NCI-H1930 (cell line): Measurements from ENCODE around the gene TCF7L1.

Experiments used
- DNase-seq, 2 experiments: peaks; one replicate each; lab custom pipeline; 2025; lab: John Stamatoyannopoulos, UW

Gene TCF7L1

DNA sequence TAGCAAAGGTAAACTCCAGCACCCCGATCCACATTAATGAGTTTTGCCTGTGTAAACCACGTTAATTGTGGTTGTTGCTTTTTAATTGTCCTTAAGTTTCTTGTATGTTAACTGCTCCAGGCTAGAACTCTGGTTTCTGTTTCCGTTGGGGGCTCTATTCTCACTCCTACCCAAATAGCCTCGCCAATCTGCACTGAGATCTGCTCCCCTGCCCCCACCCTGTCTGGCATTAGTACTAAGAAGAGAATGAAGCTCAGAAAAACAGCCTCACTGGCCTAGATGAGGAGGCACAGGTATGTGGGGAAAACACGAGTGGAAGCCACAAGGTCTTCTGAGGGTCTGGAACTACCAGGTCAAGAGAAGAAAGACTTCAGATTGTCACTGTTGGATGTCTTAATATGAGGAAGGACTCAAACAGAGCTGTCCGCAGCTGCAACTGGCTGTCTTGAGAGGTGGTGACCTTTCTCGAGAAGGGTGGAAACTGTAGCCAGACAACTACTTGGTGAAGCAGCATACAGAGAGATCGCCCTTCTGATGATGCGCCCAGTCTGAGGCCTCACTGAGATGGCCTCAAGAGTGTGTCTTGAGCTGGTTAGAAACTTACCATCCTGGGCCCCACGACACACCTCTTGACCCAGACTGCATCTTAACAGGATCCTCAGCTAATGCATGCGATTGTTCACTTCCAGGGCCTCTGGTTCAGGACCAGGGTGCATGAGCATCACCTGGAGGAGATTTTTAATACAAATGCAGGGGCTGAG lies 121.5 kb downstream of the TCF7L1 start:
- no peak for DNase-seq

- DNase-seq, result no peak
These were observed 122.2 kb downstream of the TCF7L1 start for GRCh38 chr2:85255456-85255812.

DNA sequence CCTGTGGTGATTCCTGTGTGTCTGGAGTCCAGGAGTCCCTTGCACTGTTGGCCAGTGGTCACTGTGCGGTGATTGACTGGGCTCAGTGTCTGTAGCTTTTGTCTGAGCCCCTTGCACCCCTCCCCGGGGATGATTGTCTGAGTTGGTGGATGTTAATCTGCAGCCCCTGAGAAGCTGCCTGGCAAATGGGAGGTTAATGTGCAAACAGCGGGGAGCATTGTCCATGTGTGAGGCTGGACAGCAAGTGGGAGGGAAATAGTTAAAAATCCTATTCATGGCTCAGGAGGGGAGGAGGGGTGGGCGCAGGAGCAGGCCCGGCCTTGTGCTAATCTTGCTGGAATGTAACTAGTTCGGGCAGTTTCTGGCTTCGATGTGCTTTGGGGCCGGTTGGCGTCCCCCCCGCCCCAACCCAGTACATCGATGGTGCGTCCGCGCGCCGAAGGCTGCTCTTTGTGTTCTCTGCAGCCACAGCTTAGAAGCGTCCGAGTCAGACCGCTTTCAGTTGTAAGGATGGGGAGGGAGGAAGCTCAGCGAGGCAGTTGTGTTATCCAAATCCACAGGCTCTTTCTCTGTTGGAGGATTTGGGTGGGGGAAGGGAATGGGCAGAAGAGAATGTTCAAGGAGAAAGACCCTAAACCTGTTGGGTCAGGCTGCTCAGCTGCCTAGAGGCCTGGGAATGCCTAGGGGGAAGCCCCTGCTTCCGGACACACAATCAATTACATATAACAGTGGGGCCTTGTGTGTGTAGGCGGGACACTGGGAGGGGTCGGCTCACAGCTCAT lies 122.8 kb downstream of the TCF7L1 start:
- DNase-seq, result no peak

GRCh38 chr2:85257359-85257969 lies 124.3 kb downstream of the TCF7L1 start:
- no peak for DNase-seq

DNA sequence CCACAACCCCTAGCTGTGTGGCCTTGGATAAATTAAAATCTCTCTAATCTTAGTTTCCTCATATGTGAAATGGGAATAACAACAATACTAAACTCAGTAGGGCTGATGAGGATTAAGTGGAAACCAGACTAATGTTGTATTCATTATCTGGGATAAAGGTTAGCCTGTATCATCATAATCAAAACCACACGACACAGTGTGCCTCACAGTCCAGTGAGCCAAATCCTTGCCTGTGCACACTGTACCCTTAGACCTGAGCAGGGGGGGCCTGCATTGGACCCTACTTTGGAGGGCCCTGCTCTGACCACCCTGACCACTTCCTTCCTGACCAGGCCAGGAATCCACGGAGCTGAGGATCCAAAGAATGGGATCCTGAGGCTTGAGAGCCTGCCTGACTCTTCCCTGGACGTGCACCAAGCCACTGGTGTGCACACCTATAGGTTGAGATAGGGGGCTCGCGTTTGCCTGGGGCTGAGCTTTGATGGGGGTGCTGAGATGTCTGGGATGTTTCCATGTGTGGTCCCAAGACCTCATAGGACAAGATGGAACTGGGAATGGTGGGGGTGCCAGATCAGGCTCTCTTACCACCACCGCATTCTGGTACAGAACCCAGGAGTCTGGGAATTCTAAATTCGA lies 124.9 kb downstream of the TCF7L1 start:
- no peak for DNase-seq

GRCh38 chr2:85259101-85259590 lies 126.0 kb downstream of the TCF7L1 start:
- DNase-seq, result no peak

DNA sequence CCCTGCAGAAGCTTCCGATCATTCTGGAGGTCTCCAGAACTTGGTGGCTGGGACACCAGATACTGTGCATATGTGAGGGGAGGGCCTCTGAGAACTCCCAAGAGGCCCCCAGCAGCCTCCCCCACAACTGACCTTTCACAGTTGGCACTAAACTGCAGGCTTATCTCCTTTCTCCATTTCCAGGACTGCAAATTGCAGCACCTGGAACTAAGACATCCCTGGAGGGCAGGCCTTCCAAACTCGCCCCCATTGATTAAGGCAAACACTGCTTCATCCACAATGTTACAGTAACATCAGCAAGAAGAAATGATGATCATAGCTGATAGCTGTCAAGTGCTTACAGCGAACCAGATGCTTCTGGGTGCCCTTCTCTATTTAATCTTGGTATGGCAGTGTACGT lies 126.7 kb downstream of the TCF7L1 start:
- no peak for DNase-seq

DNA sequence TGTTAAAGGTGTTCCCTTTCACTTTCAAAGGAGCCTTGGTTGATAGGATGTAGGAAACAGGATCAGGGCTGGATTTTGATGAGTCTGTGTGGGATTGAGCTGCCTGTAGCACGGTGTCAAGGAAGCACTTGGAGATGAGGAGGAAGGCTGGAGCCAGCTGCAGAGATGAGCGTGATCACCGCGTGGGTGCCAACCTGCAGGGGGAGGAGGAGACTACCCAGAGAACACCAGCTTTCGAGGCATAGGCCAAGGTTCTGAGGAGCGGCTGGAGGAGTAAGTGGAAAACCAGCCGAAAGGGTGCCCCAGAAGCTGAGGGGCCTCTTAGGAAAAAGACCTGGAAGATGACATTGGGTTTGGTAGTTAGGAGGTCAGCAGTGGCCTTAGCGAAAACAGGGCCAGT lies 130.4 kb downstream of the TCF7L1 start:
- DNase-seq, result no peak

GRCh38 chr2:85264471-85264870 lies 131.3 kb downstream of the TCF7L1 start:
- no peak for DNase-seq

DNA sequence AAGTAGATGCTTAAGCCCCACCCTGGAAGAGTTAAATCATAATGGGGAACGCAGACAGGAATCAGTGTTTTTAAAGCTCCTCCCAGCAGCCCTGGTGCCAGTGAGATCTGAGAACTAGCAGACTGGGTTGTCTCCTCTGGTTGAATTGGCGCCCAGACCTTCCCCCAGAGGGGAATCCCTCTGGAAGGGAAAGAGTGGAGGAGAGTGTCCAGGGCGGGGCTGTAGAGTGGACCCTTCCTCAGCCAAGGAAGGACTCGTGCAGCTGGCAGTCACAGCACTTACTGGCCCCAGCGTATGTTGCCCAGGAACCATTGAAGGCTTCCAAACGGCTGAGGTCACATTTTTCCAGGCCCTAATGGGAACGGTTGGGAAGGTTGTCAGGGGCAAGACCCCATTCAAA lies 132.1 kb downstream of the TCF7L1 start:
- DNase-seq, result no peak

GRCh38 chr2:85266146-85267041 lies 133.2 kb downstream of the TCF7L1 start:
- DNase-seq, result peak in 1 of 2 experiments; percentile 46

GRCh38 chr2:85269959-85270358 lies 136.8 kb downstream of the TCF7L1 start:
- no peak for DNase-seq

DNA sequence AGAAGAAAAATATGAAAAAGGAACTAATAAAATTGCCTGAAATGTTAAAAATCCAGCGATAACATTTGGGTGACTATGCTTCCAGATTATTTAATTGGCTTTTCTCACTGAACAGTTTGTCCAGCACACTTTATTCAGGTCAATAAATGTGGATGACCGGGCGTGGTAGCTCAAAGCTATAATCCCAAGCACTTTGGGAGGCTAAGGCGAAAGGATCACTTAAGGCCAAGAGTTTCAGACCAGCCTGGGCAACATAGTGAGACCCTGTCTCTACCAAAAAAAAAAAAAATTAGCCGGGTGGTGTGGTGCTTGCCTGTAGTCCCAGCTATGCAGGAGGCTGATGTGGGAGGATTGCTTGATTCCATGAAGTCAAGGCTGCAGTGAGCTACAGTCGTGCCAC lies 139.2 kb downstream of the TCF7L1 start:
- no peak for DNase-seq

GRCh38 chr2:85273738-85274731 lies 140.8 kb downstream of the TCF7L1 start:
- DNase-seq, result no peak

DNA sequence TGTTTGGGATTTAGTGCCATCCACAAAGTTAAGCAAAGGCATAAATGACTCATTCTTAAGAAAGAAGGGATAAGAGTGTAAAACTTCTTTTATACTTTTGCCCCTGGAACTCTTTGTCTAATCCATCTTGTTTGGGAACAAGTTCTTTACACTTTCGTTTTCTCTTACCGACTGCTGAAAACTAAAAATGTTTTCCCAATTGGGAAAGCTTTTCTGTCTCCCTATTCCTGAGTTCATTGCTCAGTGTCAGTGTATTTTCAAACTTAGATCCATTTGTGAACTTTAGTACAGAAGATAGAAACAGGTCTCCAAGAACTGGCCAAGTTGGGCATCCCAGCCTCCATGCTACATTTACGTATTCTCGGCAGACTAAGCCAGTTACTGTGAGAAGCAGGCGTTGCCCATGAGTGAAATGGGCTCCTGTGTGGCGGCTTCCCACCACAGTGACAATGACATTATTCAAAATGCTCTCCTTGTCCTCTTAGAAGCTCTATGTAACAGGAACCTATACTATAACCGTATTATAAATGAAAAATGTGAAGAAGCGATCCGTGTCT lies 142.9 kb downstream of the TCF7L1 start:
- no peak for DNase-seq

GRCh38 chr2:85276571-85277118 lies 143.5 kb downstream of the TCF7L1 start:
- no peak for DNase-seq

GRCh38 chr2:85277416-85278158 lies 144.4 kb downstream of the TCF7L1 start:
- no peak for DNase-seq

GRCh38 chr2:85278361-85278760 lies 145.2 kb downstream of the TCF7L1 start:
- no peak for DNase-seq

DNA sequence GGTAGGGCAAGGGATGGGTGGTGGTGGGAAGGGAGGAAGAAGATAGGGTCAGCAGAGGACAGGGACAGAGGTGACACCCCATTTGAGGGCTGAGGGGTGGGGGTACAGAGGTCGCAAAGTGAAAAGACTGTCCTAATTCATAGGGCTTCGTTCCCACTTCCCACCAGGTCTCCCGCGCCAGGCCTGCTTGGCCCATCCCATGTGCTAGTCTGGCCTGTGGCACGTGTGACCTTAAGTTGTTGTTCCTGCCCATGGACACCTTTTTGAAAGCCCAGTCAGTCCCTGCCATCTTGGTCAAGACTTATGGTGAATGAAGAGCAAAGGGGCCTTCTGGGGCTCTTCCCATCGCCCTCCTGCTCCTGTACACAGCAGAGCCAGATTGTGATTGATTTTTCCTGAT lies 148.4 kb downstream of the TCF7L1 start:
- DNase-seq, result no peak
